Uterus (tissue), 4 donors: ENCODE measurements around the gene ZNF565. TPM values are rescaled to one million over a fixed set of nuclear protein-coding genes. Genes with fewer than 3 reads are reported as not detected.
A peak's percentile ranks its signal among the peaks of the same experiment; 100 is the strongest.

ENCODE experiments used
- DNase-seq, 2 donors: peaks; one replicate each; pipeline ENCODE4 v3.0.0-alpha.2; 2019 to 2020
- H3K27ac ChIP-seq, 2 donors: fragments of 200-600 bp; sonication (generic); 1 replicate in 1 of 2; 2 replicates in 1 of 2; pipeline ENCODE4 v1.5.1; 2016 to 2018
- H3K27me3 ChIP-seq, 2 donors: fragments of 200-600 bp; sonication (generic); one replicate each; pipeline ENCODE4 v1.5.1; 2018 to 2019; ENCODE audit warnings: control low read depth in 1 of 2
- H3K36me3 ChIP-seq, 2 donors: fragments of 200-600 bp; sonication (generic); one replicate each; pipeline ENCODE4 v1.5.1; 2019; ENCODE audit warnings: control low read depth in 1 of 2
- H3K4me1 ChIP-seq, 2 donors: fragments of 200-600 bp; sonication (generic); one replicate each; pipeline ENCODE4 v1.5.1; 2018 to 2019; ENCODE audit warnings: control low read depth in 1 of 2
- H3K4me3 ChIP-seq, 2 donors: fragments of 200-600 bp; sonication (generic); 1 replicate in 1 of 2; 2 replicates in 1 of 2; pipeline ENCODE4 v1.5.1; 2018 to 2019; ENCODE audit warnings: mild to moderate bottlenecking in 1 of 2
- H3K9me3 ChIP-seq, 2 donors: fragments of 200-600 bp; sonication (generic); one replicate each; pipeline ENCODE4 v1.5.1; 2019; ENCODE audit warnings: control low read depth in 1 of 2
- POLR2A ChIP-seq, 2 donors: fragments of 450-650 bp; IDR thresholded peaks; one replicate each; pipeline ENCODE4 v1.6.1; 2016; ENCODE audit warnings: antibody characterized with exemption in 2 of 2, mild to moderate bottlenecking in 1 of 2, moderate library complexity in 1 of 2
- intact Hi-C: fragments of 100-400 bp; cut with DNase I; formaldehyde crosslinking; loops from one replicate; pipeline ENCODE4 v1.15.1; 2023; ENCODE audit warnings: low total_unique reads
- total RNA-seq, 4 donors: library from RNA; depleted of rRNA in 3 of 4; stranded (reverse); fragments of >200 nt in 3 of 4; gene quantifications; one replicate each; pipeline versions ENCODE4 v1.1.0 to v1.2.4, GENCODE V29; 2014 to 2023
- TF ChIP-seq, protein P1 (sequence below), 4 experiments: fragments of 200-600 bp in 2 of 4; fragments of 450-650 bp in 2 of 4; sonication (generic) in 2 of 4; IDR thresholded peaks; one replicate each; pipeline ENCODE4 v1.5.1; 2016 to 2019; ENCODE audit warnings: antibody characterized with exemption in 4 of 4, mild to moderate bottlenecking in 2 of 4, moderate library complexity in 1 of 4
- donor health status: DM: yes; HTN: yes; CAD: no.

Gene ZNF565
- total RNA-seq, 4 donors from 2014 or later = 1.5 to 20.8 (median 6.1) TPM

- H3K4me1 ChIP-seq = peaks cover 0 to 5% of the 10 kb centered on the region in 2 donors
- H3K27me3 ChIP-seq = no peaks in the 10 kb centered on the region
- intact Hi-C loops = no loop called here
- TF ChIP-seq POLR2A (IDR thresholded peaks at IDR 0.05) = peak; percentile 42 to 51
- TF ChIP-seq, protein P1, sequence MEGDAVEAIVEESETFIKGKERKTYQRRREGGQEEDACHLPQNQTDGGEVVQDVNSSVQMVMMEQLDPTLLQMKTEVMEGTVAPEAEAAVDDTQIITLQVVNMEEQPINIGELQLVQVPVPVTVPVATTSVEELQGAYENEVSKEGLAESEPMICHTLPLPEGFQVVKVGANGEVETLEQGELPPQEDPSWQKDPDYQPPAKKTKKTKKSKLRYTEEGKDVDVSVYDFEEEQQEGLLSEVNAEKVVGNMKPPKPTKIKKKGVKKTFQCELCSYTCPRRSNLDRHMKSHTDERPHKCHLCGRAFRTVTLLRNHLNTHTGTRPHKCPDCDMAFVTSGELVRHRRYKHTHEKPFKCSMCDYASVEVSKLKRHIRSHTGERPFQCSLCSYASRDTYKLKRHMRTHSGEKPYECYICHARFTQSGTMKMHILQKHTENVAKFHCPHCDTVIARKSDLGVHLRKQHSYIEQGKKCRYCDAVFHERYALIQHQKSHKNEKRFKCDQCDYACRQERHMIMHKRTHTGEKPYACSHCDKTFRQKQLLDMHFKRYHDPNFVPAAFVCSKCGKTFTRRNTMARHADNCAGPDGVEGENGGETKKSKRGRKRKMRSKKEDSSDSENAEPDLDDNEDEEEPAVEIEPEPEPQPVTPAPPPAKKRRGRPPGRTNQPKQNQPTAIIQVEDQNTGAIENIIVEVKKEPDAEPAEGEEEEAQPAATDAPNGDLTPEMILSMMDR (IDR thresholded peaks at IDR 0.05) = no peak
- H3K36me3 ChIP-seq = no peaks in the 10 kb centered on the region
- peak; percentile 71 to 74 for DNase-seq
- H3K9me3 ChIP-seq = no peaks in the 10 kb centered on the region
- peak within 1 kb of the TSS; percentile 94 to 98 for H3K27ac ChIP-seq
- H3K4me3 ChIP-seq = peak within 1 kb of the TSS; percentile 44 to 50
Measured at GRCh38 chr19:36152352-36153091, 61.9 kb downstream of the ZNF565 start, which contains the start of gene COX7A1. COX7A1 (minus strand) TSS chr19:36152447; CDS start chr19:36152407, 40 bp downstream.

- no peak for DNase-seq
Measured at GRCh38 chr19:36152019-36152351, 62.5 kb downstream of the ZNF565 start.

GRCh38 chr19:36151144-36152018 lies 63.1 kb downstream of the ZNF565 start:
- peak overlapping the region; percentile 94 to 98 for H3K27ac ChIP-seq
- H3K4me1 ChIP-seq = peaks cover 0 to 5% of the 10 kb centered on the region in 2 donors
- no peaks in the 10 kb centered on the region for H3K27me3 ChIP-seq
- intact Hi-C loops = no loop called here
- H3K36me3 ChIP-seq = no peaks in the 10 kb centered on the region
- TF ChIP-seq, protein P1 (IDR thresholded peaks at IDR 0.05) = no peak
- TF ChIP-seq POLR2A (IDR thresholded peaks at IDR 0.05) = peak; percentile 26 to 47
- H3K9me3 ChIP-seq = no peaks in the 10 kb centered on the region
- H3K4me3 ChIP-seq = peak overlapping the region; percentile 44 to 50
- DNase-seq = peak; percentile 68

More at GRCh38 chr19:36152019-36152351, 62.5 kb downstream of the ZNF565 start:
- no peaks in the 10 kb centered on the region for H3K27me3 ChIP-seq
- intact Hi-C loops = no loop called here
- no peaks in the 10 kb centered on the region for H3K36me3 ChIP-seq
- peaks cover 0 to 5% of the 10 kb centered on the region in 2 donors for H3K4me1 ChIP-seq
- H3K9me3 ChIP-seq = no peaks in the 10 kb centered on the region
- TF ChIP-seq, protein P1 (IDR thresholded peaks at IDR 0.05) = no peak
- no peak for TF ChIP-seq POLR2A (IDR thresholded peaks at IDR 0.05)
- H3K27ac ChIP-seq = peak overlapping the region; percentile 94 to 98
- H3K4me3 ChIP-seq = peak overlapping the region; percentile 44 to 50

GRCh38 chr19:36150586-36150985 lies 63.9 kb downstream of the ZNF565 start:
- H3K4me1 ChIP-seq = peaks cover 0 to 5% of the 10 kb centered on the region in 2 donors
- no peak for TF ChIP-seq POLR2A (IDR thresholded peaks at IDR 0.05)
- TF ChIP-seq, protein P1 (IDR thresholded peaks at IDR 0.05) = no peak
- H3K36me3 ChIP-seq = no peaks in the 10 kb centered on the region
- intact Hi-C loops = no loop called here
- no peak for DNase-seq
- no peaks in the 10 kb centered on the region for H3K27me3 ChIP-seq
- H3K27ac ChIP-seq = peak overlapping the region; percentile 94 to 98
- H3K9me3 ChIP-seq = no peaks in the 10 kb centered on the region
- H3K4me3 ChIP-seq = no peak overlapping the region
